DMS79 (cell line): ENCODE measurements around the gene NTM.
"Not testable (repeated sequence)": the region's sequence is repeated elsewhere in the genome, so short reads cannot be mapped to it uniquely, and the experiment has no call there.

Experiments used
- DNase-seq: peaks from one replicate; lab custom pipeline; 2025; lab: John Stamatoyannopoulos, UW

NTM gene

GRCh38 chr11:131669401-131669780, 299.0 kb downstream of the NTM start:
- DNase-seq, result peak; percentile 75

DNA sequence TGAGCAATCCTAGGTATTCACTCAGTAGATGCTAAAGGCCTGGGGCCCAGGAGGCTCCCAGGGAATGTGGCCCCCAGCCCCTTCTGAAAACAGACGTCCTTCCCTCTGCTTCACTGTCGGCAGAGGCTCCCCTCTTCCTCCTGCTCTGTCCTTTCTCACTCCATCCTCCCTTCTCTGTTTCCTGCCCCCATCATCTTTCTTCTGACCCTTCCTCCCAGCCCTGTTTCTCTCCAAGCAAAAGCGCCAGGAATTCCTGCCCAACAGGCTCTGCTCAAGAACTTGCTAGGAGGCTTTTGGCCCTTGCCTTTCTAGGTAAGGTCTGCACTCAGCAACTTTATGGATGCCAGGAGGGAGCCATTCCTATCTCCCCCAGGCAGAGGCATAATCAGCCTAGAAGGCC, 300.5 kb downstream of the NTM start:
- DNase-seq, result no peak

GRCh38 chr11:131671320-131671719, 300.9 kb downstream of the NTM start:
- DNase-seq, result no peak

- no peak for DNase-seq
Measured at GRCh38 chr11:131671734-131672133, 301.3 kb downstream of the NTM start.

GRCh38 chr11:131672191-131672590, 301.8 kb downstream of the NTM start:
- no peak for DNase-seq

- peak; percentile 51 for DNase-seq
Measured at GRCh38 chr11:131674051-131674755, 303.8 kb downstream of the NTM start.

GRCh38 chr11:131675121-131675888, 304.9 kb downstream of the NTM start:
- no peak for DNase-seq

GRCh38 chr11:131677828-131678470, 307.5 kb downstream of the NTM start:
- DNase-seq, result no peak

DNA sequence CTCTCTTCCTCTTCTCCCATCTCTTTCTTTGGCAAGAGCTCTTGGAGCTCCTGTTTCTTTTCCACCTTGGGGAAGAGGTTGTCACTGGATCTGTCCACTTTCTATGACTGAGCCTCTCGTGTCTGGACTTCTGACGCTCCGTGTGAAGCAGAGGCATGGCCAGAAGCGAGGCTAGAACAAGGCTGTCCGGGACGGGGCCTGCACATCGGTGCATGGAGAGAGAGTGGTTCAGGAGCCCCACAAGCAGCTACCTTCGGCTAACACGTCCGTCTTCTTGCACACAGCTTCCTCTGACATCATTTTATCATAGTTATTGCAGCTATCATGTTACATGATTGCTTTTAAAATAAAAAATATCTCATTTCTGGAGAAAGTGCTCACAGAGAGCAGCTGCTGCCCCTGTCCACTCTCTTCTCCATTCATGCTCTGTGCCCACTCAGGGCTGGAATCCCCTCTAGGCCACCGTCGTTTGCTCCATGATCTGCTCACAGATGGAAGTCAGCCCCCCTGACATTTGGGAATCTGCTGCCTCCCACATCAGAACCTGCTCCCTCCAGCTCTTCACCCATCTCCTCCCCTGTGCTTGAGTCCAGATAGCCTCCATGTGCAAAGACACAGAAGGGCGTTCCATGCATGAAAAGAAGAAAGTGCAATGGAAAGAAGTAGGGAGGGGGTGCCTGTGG, 308.4 kb downstream of the NTM start:
- no peak for DNase-seq

GRCh38 chr11:131680448-131680847, 310.0 kb downstream of the NTM start:
- not testable (repeated sequence) for DNase-seq

DNA sequence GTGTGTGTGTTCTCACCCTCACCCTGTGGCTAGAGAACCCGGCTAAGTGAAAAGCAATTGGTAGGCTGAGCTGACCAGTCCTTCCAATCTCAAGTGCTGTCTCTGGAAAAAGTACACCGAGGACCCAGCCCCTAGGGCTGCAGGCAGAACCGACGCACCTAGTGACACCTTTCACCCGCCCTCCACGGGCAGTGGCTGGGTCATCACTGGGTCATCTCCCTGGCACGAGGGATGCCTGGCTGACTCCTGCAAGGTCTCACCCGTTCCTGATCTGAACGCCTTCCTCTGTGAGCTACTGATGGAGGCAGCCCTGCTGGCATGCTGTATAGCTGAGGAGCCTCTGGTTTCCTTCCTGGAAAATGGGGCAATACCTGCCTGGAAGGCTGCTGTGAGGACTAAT, 311.5 kb downstream of the NTM start:
- no peak for DNase-seq

GRCh38 chr11:131682373-131683015, 312.1 kb downstream of the NTM start:
- DNase-seq, result no peak

GRCh38 chr11:131683131-131683530, 312.7 kb downstream of the NTM start:
- DNase-seq, result no peak

DNA sequence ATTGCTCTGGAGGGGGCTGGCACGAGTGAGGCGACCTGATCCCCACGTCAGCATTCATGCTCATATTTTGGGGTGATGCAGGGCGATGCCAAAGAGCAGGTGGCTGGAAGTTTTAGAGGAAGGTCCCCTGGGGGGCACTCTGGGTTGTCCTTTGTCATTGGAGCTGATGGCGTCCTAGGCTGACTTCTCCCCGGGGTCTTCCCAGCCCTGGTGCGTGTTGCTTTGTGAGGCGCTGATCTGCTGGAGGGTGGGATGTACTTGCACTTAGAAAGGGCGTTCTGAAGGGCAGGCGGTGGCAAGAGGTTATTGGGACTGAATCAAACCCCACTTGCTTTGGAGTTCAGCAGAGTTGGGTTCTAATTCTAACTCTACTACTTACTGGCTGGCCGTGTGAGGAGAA, 313.3 kb downstream of the NTM start:
- DNase-seq, result no peak

DNA sequence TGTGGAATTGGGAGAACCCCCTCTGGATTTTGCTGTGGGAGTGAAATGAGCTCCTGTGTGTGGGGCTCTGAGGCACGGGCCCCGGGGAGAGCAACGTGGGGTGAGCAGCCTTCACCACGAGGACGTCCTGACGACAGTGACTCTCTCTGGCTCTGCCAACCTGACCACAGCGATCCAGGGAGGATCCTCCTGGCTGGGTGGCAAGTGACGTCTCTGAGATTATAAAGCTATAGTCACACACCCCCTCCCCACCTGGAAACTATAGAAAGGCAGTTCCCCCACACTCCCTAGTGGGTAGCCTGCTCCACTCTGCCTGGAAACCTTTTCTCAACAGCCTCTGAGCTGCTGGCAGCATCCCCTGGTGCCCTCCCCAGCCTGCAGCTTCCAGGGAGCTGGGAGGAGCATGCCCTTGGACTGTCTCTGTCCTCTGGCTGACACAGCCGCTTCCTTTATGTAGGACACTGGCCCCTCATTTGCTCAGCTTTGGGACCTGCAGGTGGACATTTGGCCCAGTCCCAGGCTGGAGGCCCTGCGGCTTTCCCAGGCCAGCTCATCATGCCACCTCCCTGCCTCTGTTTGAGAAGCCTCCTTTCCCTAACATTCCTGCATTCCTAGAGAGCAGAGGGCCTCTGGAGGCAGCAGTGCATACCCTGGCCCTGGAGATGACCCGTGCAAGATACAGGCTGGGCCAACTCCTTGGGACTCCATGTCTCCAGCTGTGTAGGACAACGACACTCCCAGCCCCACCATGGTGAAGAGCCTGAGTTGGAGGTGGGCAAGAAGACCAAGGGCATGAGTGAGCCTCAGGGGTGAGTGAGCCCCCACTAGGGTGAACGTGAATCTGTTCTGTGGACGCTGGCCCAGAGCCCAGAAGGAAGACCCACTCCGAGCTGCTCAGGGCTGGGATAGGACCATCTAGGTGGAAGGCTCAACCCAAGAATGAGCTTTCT, 314.0 kb downstream of the NTM start:
- DNase-seq, result no peak

DNA sequence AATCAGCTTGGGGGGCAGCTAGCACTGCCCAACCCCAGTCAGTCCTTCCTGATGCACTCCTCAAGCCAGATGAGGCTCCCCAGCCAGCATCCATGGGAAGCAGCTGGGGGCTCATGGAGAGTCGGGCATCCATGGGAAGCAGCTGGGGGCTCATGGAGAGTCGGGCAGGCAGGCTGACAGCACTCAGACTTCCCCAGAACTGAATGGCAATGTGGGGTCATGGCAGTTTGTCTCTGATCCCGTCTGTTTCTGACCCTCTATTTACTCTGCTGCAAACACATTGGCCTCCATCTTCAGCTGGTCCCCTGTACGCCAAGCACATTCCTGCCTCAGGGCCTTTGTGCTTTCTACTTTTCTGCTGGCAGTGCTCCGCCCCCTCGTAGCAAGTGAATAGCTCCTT, 314.8 kb downstream of the NTM start:
- no peak for DNase-seq

DNA sequence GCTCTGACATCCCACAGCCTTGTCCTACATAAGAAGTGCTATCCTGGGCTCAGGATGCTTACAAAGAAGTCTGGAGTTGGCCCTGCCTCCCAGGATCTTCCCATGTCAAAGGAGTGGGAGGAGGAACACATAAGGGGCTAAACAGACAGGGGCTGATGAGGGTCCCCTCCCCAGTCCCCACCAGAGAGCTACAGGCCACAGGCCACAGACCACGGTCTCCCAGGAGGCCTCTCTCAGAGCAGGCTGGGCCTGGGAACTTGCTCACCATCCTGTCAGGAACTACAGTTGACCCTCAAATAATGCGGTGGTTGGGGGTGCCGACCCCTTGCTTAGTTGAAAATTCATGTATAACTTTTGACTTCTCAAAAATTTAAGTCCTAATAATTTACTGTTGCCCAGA, 315.5 kb downstream of the NTM start:
- DNase-seq, result no peak

- DNase-seq, result no peak
Measured at GRCh38 chr11:131686836-131687235, 316.4 kb downstream of the NTM start.

- DNase-seq, result no peak
Measured at GRCh38 chr11:131687291-131688047, 317.1 kb downstream of the NTM start.

- DNase-seq, result no peak
Measured at GRCh38 chr11:131688048-131688693, 317.8 kb downstream of the NTM start.
